ENCODE data around the gene CDR2. TPM values are rescaled to one million over a fixed set of nuclear protein-coding genes. Genes with fewer than 3 reads are reported as not detected.

CDR2 gene
- total RNA-seq, 1 donor from 2014 or later = 57.6 TPM

- peak overlapping the region; percentile 69 for H3K27ac Mint-ChIP-seq (ENCODE audit: unreplicated experiment)
- TF ChIP-seq CTCF (IDR thresholded peaks at IDR 0.05; ENCODE audit: insufficient read depth, low read depth, low read length) = no peak
- no peak for TF ChIP-seq EZH2 (IDR thresholded peaks at IDR 0.05; ENCODE audit: insufficient read depth, low read length)
- no peaks in the 10 kb centered on the region for H3K9me3 ChIP-seq (ENCODE audit: insufficient read depth, low read depth, low read length)
- H3K79me2 ChIP-seq (ENCODE audit: insufficient read depth, low read length) = no peaks in the 10 kb centered on the region
- DNase-seq (ENCODE audit: low read depth) = no peak
- no peaks in the 10 kb centered on the region for H3K27me3 Mint-ChIP-seq (ENCODE audit: low read depth, unreplicated experiment)
- H3K4me1 ChIP-seq (ENCODE audit: insufficient read depth, low read length) = peaks cover 31% of the 10 kb centered on the region
- no peaks in the 10 kb centered on the region for H3K27me3 ChIP-seq (ENCODE audit: insufficient read depth, low read length)
- no peaks in the 10 kb centered on the region for H3K36me3 ChIP-seq (ENCODE audit: insufficient read depth, low read length)
- H3K9ac ChIP-seq (ENCODE audit: low read length) = no peak overlapping the region
- no peak overlapping the region for H3K4me3 Mint-ChIP-seq (ENCODE audit: unreplicated experiment)
- H3K9me3 Mint-ChIP-seq (ENCODE audit: unreplicated experiment) = no peaks in the 10 kb centered on the region
- FAIRE-seq = no peak
- no peak overlapping the region for H3K4me3 ChIP-seq (ENCODE audit: insufficient read depth, low read depth, low read length)
- no peak overlapping the region for H3K27ac ChIP-seq (ENCODE audit: low read depth, low read length)
- H4K20me1 ChIP-seq (ENCODE audit: insufficient read depth, low read length) = no peaks in the 10 kb centered on the region
- H3K36me3 Mint-ChIP-seq (ENCODE audit: low read depth, unreplicated experiment) = peaks cover 3% of the 10 kb centered on the region
- peaks cover 38% of the 10 kb centered on the region for H3K4me1 Mint-ChIP-seq (ENCODE audit: low read depth, unreplicated experiment)
- H3K4me2 ChIP-seq (ENCODE audit: low read length) = no peak overlapping the region
- H2AFZ ChIP-seq (ENCODE audit: low read depth, low read length) = no peak overlapping the region
Observed at GRCh38 chr16:22400900-22401299, 26.5 kb upstream of the CDR2 start.

DNA sequence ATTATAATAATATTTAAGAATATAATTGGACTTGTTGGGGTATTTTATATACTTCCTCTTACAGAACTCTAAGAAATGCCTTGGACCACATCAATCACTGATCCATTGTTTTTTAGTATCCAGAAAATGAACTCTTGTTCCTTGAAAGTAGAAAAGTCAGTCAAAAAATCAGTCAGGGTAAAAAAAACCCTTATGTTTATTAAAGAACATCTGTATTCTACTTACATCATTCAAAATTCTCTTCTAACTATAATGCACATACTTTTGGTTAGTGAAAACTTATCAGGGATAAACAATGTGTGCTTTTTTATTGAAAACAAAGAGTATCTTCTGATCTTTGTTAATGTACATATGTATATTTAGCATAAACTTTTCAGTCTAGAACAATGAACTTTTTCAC lies 23.5 kb upstream of the CDR2 start:
- Mint-ChIP-seq H3K36me3 (ENCODE audit: low read depth, unreplicated experiment) (no peaks in the 10 kb centered on the region), H3K4me3 (ENCODE audit: unreplicated experiment) (no peak overlapping the region), H3K27ac (ENCODE audit: unreplicated experiment) (peak overlapping the region; percentile 83), H3K4me1 (ENCODE audit: low read depth, unreplicated experiment) (peaks cover 39% of the 10 kb centered on the region), H3K9me3 (ENCODE audit: unreplicated experiment) (no peaks in the 10 kb centered on the region), H3K27me3 (ENCODE audit: low read depth, unreplicated experiment) (no peaks in the 10 kb centered on the region)
- no peak overlapping the region for H3K4me3 ChIP-seq (ENCODE audit: insufficient read depth, low read depth, low read length)
- no peak overlapping the region for H2AFZ ChIP-seq (ENCODE audit: low read depth, low read length)
- H3K4me1 ChIP-seq (ENCODE audit: insufficient read depth, low read length) = peaks cover 29% of the 10 kb centered on the region
- no peaks in the 10 kb centered on the region for H3K79me2 ChIP-seq (ENCODE audit: insufficient read depth, low read length)
- FAIRE-seq = no peak
- no peaks in the 10 kb centered on the region for H3K9me3 ChIP-seq (ENCODE audit: insufficient read depth, low read depth, low read length)
- H3K9ac ChIP-seq (ENCODE audit: low read length) = no peak overlapping the region
- no peaks in the 10 kb centered on the region for H4K20me1 ChIP-seq (ENCODE audit: insufficient read depth, low read length)
- H3K27me3 ChIP-seq (ENCODE audit: insufficient read depth, low read length) = no peaks in the 10 kb centered on the region
- no peak for DNase-seq (ENCODE audit: low read depth)
- H3K36me3 ChIP-seq (ENCODE audit: insufficient read depth, low read length) = no peaks in the 10 kb centered on the region
- H3K4me2 ChIP-seq (ENCODE audit: low read length) = peak overlapping the region; percentile 68
- peak overlapping the region; percentile 7 for H3K27ac ChIP-seq (ENCODE audit: low read depth, low read length)
- TF ChIP-seq CTCF (IDR thresholded peaks at IDR 0.05; ENCODE audit: insufficient read depth, low read depth, low read length) (no peak), EZH2 (IDR thresholded peaks at IDR 0.05; ENCODE audit: insufficient read depth, low read length) (no peak)

GRCh38 chr16:22397464-22397863 lies 23.0 kb upstream of the CDR2 start:
- H3K9me3 ChIP-seq (ENCODE audit: insufficient read depth, low read depth, low read length) = no peaks in the 10 kb centered on the region
- peak overlapping the region; percentile 46 for H3K27ac ChIP-seq (ENCODE audit: low read depth, low read length)
- no peak overlapping the region for H2AFZ ChIP-seq (ENCODE audit: low read depth, low read length)
- Mint-ChIP-seq H3K36me3 (ENCODE audit: low read depth, unreplicated experiment) (no peaks in the 10 kb centered on the region), H3K27ac (ENCODE audit: unreplicated experiment) (peak overlapping the region; percentile 37), H3K9me3 (ENCODE audit: unreplicated experiment) (no peaks in the 10 kb centered on the region), H3K4me3 (ENCODE audit: unreplicated experiment) (peak overlapping the region; percentile 13), H3K27me3 (ENCODE audit: low read depth, unreplicated experiment) (no peaks in the 10 kb centered on the region), H3K4me1 (ENCODE audit: low read depth, unreplicated experiment) (peaks cover 35% of the 10 kb centered on the region)
- H3K9ac ChIP-seq (ENCODE audit: low read length) = no peak overlapping the region
- H3K4me1 ChIP-seq (ENCODE audit: insufficient read depth, low read length) = peaks cover 24% of the 10 kb centered on the region
- no peaks in the 10 kb centered on the region for H3K27me3 ChIP-seq (ENCODE audit: insufficient read depth, low read length)
- no peaks in the 10 kb centered on the region for H4K20me1 ChIP-seq (ENCODE audit: insufficient read depth, low read length)
- DNase-seq (ENCODE audit: low read depth) (peak; percentile 98), FAIRE-seq (peak; percentile 32)
- H3K4me3 ChIP-seq (ENCODE audit: insufficient read depth, low read depth, low read length) = no peak overlapping the region
- H3K4me2 ChIP-seq (ENCODE audit: low read length) = peak overlapping the region; percentile 68
- TF ChIP-seq CTCF (IDR thresholded peaks at IDR 0.05; ENCODE audit: insufficient read depth, low read depth, low read length) (no peak), EZH2 (IDR thresholded peaks at IDR 0.05; ENCODE audit: insufficient read depth, low read length) (no peak)
- H3K36me3 ChIP-seq (ENCODE audit: insufficient read depth, low read length) = no peaks in the 10 kb centered on the region
- H3K79me2 ChIP-seq (ENCODE audit: insufficient read depth, low read length) = no peaks in the 10 kb centered on the region

Data from astrocyte (in vitro differentiated cells and primary cell).